ENCODE results near the gene DLG1. TPM values are rescaled to one million over a fixed set of nuclear protein-coding genes. Genes with fewer than 3 reads are reported as not detected.

DLG1 gene
- total RNA-seq, 1 donor from 2014 or later: 84.1 TPM

- Mint-ChIP-seq H3K27me3 (no peaks in the 10 kb centered on the region), H3K36me3 (ENCODE audit: low read depth) (peaks cover 7% of the 10 kb centered on the region), H3K9me3 (no peaks in the 10 kb centered on the region), H3K4me3 (no peak overlapping the region), H3K4me1 (peaks cover 7% of the 10 kb centered on the region), H3K27ac (no peak overlapping the region)
- no peak for DNase-seq
- intact Hi-C loops (cut with micrococcal nuclease): no loop called here
These were observed 37.3 kb downstream of the DLG1 start for GRCh38 chr3:197261164-197261509.

GRCh38 chr3:197260491-197261163 is 37.8 kb downstream of the DLG1 start:
- H3K27me3 Mint-ChIP-seq: no peaks in the 10 kb centered on the region
- H3K27ac Mint-ChIP-seq: no peak overlapping the region
- no peak overlapping the region for H3K4me3 Mint-ChIP-seq
- no peaks in the 10 kb centered on the region for H3K9me3 Mint-ChIP-seq
- DNase-seq: no peak
- intact Hi-C loops (cut with micrococcal nuclease): no loop called here
- peaks cover 7% of the 10 kb centered on the region for H3K4me1 Mint-ChIP-seq
- peaks cover 5% of the 10 kb centered on the region for H3K36me3 Mint-ChIP-seq (ENCODE audit: low read depth)

- H3K27me3 Mint-ChIP-seq: no peaks in the 10 kb centered on the region
- intact Hi-C loops (cut with micrococcal nuclease): loop anchor here (10.0 kb wide), 1 partner anchor 136 kb away; no protein-coding TSS in a partner anchor
- H3K4me1 Mint-ChIP-seq: peaks cover 15% of the 10 kb centered on the region
- no peak for DNase-seq
- peaks cover 2% of the 10 kb centered on the region for H3K36me3 Mint-ChIP-seq (ENCODE audit: low read depth)
- no peak overlapping the region for H3K4me3 Mint-ChIP-seq
- no peak overlapping the region for H3K27ac Mint-ChIP-seq
- no peaks in the 10 kb centered on the region for H3K9me3 Mint-ChIP-seq
These were observed 39.3 kb downstream of the DLG1 start for GRCh38 chr3:197259096-197259495.

- Mint-ChIP-seq H3K36me3 (ENCODE audit: low read depth) (peaks cover 2% of the 10 kb centered on the region), H3K9me3 (no peaks in the 10 kb centered on the region), H3K27me3 (no peaks in the 10 kb centered on the region), H3K4me1 (peaks cover 23% of the 10 kb centered on the region), H3K27ac (no peak overlapping the region), H3K4me3 (no peak overlapping the region)
- intact Hi-C loops (cut with micrococcal nuclease): loop anchor here (10.0 kb wide), 1 partner anchor 137 kb away; no protein-coding TSS in a partner anchor
- DNase-seq: no peak
These were observed 40.1 kb downstream of the DLG1 start for GRCh38 chr3:197258168-197258755.

- intact Hi-C loops (cut with micrococcal nuclease): loop anchor here (2.0 to 10.0 kb wide), 3 partner anchors 137 to 245 kb away; no protein-coding TSS in a partner anchor
- Mint-ChIP-seq H3K4me3 (no peak overlapping the region), H3K9me3 (no peaks in the 10 kb centered on the region), H3K27ac (peak overlapping the region; percentile 24), H3K27me3 (no peaks in the 10 kb centered on the region), H3K36me3 (ENCODE audit: low read depth) (no peaks in the 10 kb centered on the region), H3K4me1 (peaks cover 29% of the 10 kb centered on the region)
- DNase-seq: no peak
These were observed 40.7 kb downstream of the DLG1 start for GRCh38 chr3:197257711-197258110.

- peak; percentile 78 for DNase-seq
- Mint-ChIP-seq H3K4me3 (no peak overlapping the region), H3K27me3 (no peaks in the 10 kb centered on the region), H3K27ac (no peak overlapping the region), H3K9me3 (no peaks in the 10 kb centered on the region), H3K4me1 (peaks cover 33% of the 10 kb centered on the region), H3K36me3 (ENCODE audit: low read depth) (peaks cover 3% of the 10 kb centered on the region)
- intact Hi-C loops (cut with micrococcal nuclease): loop anchor here (2.0 to 10.0 kb wide), 3 partner anchors 138 to 246 kb away; no protein-coding TSS in a partner anchor
These were observed 41.5 kb downstream of the DLG1 start for GRCh38 chr3:197256836-197257444.

- Mint-ChIP-seq H3K27ac (no peak overlapping the region), H3K4me1 (peaks cover 41% of the 10 kb centered on the region), H3K4me3 (no peak overlapping the region), H3K36me3 (ENCODE audit: low read depth) (peaks cover 12% of the 10 kb centered on the region), H3K27me3 (no peaks in the 10 kb centered on the region), H3K9me3 (peaks cover 4% of the 10 kb centered on the region)
- DNase-seq: no peak
- intact Hi-C loops (cut with micrococcal nuclease): loop anchor here (2.0 to 10.0 kb wide), 3 partner anchors 139 to 247 kb away; no protein-coding TSS in a partner anchor
These were observed 42.3 kb downstream of the DLG1 start for GRCh38 chr3:197256104-197256503.

- intact Hi-C loops (cut with micrococcal nuclease): loop anchor here (10.0 kb wide), 1 partner anchor 141 kb away; no protein-coding TSS in a partner anchor
- Mint-ChIP-seq H3K4me3 (no peak overlapping the region), H3K9me3 (peaks cover 8% of the 10 kb centered on the region), H3K4me1 (peaks cover 35% of the 10 kb centered on the region), H3K27ac (peak overlapping the region; percentile 70), H3K27me3 (no peaks in the 10 kb centered on the region), H3K36me3 (ENCODE audit: low read depth) (peaks cover 34% of the 10 kb centered on the region)
- DNase-seq: no peak
These were observed 45.0 kb downstream of the DLG1 start for GRCh38 chr3:197253238-197253947.

GRCh38 chr3:197249542-197249941 is 48.9 kb downstream of the DLG1 start:
- H3K9me3 Mint-ChIP-seq: peaks cover 26% of the 10 kb centered on the region
- H3K4me1 Mint-ChIP-seq: peaks cover 33% of the 10 kb centered on the region
- intact Hi-C loops (cut with micrococcal nuclease): no loop called here
- no peaks in the 10 kb centered on the region for H3K27me3 Mint-ChIP-seq
- no peak overlapping the region for H3K27ac Mint-ChIP-seq
- no peak overlapping the region for H3K4me3 Mint-ChIP-seq
- no peak for DNase-seq
- H3K36me3 Mint-ChIP-seq (ENCODE audit: low read depth): peaks cover 63% of the 10 kb centered on the region

GRCh38 chr3:197248341-197248740 is 50.1 kb downstream of the DLG1 start:
- H3K27me3 Mint-ChIP-seq: no peaks in the 10 kb centered on the region
- no peak for DNase-seq
- intact Hi-C loops (cut with micrococcal nuclease): no loop called here
- no peak overlapping the region for H3K27ac Mint-ChIP-seq
- H3K36me3 Mint-ChIP-seq (ENCODE audit: low read depth): peaks cover 75% of the 10 kb centered on the region
- H3K4me3 Mint-ChIP-seq: no peak overlapping the region
- peaks cover 22% of the 10 kb centered on the region for H3K4me1 Mint-ChIP-seq
- peaks cover 32% of the 10 kb centered on the region for H3K9me3 Mint-ChIP-seq

GRCh38 chr3:197244751-197245150 is 53.7 kb downstream of the DLG1 start:
- Mint-ChIP-seq H3K27me3 (no peaks in the 10 kb centered on the region), H3K4me3 (no peak overlapping the region), H3K9me3 (peaks cover 45% of the 10 kb centered on the region), H3K27ac (no peak overlapping the region), H3K36me3 (ENCODE audit: low read depth) (peaks cover 87% of the 10 kb centered on the region), H3K4me1 (peaks cover 15% of the 10 kb centered on the region)
- intact Hi-C loops (cut with micrococcal nuclease): no loop called here
- no peak for DNase-seq

GRCh38 chr3:197242784-197243432 is 55.5 kb downstream of the DLG1 start:
- no peak for DNase-seq
- Mint-ChIP-seq H3K27me3 (no peaks in the 10 kb centered on the region), H3K9me3 (peaks cover 47% of the 10 kb centered on the region), H3K27ac (no peak overlapping the region), H3K36me3 (ENCODE audit: low read depth) (peaks cover 75% of the 10 kb centered on the region), H3K4me3 (no peak overlapping the region), H3K4me1 (peaks cover 30% of the 10 kb centered on the region)
- intact Hi-C loops (cut with micrococcal nuclease): no loop called here

- H3K4me3 Mint-ChIP-seq: no peak overlapping the region
- no peaks in the 10 kb centered on the region for H3K27me3 Mint-ChIP-seq
- intact Hi-C loops (cut with micrococcal nuclease): no loop called here
- no peak overlapping the region for H3K27ac Mint-ChIP-seq
- DNase-seq: no peak
- H3K9me3 Mint-ChIP-seq: peaks cover 39% of the 10 kb centered on the region
- H3K36me3 Mint-ChIP-seq (ENCODE audit: low read depth): peaks cover 74% of the 10 kb centered on the region
- peaks cover 29% of the 10 kb centered on the region for H3K4me1 Mint-ChIP-seq
These were observed 57.2 kb downstream of the DLG1 start for GRCh38 chr3:197241173-197241572.
